Caco-2 (cell line): ENCODE data around the gene SLC7A5. TPM values are rescaled to one million over a fixed set of nuclear protein-coding genes. Genes with fewer than 3 reads are reported as not detected.

Experiments used
- BruUV-seq: library from RNA; stranded (reverse); fragments of 400-500 nt; replicated peaks from 2 replicates; lab custom pipeline; 2021; lab: Mats Ljungman, UMichigan
- CTCF ChIA-PET: fragments of 300-600 bp; sonication (Branson Sonifier 250); formaldehyde crosslinking; loops from one replicate; lab custom pipeline; 2022; ENCODE audit warnings: antibody characterized with exemption; lab: Charles Lee
- POLR2A ChIA-PET: fragments of 300-600 bp; sonication (Branson Sonifier 250); formaldehyde crosslinking; loops from one replicate; lab custom pipeline; 2022; ENCODE audit warnings: antibody characterized with exemption; lab: Charles Lee
- DNase-seq, 2 experiments: peaks; one replicate each; pipeline versions ENCODE4 v3.0.0 to v3.0.0-alpha.2; 2020 to 2022
- H3K27me3 ChIP-seq: replicated peaks from 2 replicates; pipeline ENCODE4 v1.6.0; 2011; ENCODE audit warnings: low read length; ENCODE audit not compliant: control insufficient read depth, insufficient read depth
- H3K36me3 ChIP-seq: 2 replicates; pipeline ENCODE4 v1.5.1; 2011; ENCODE audit warnings: low read length; ENCODE audit not compliant: control insufficient read depth, insufficient read depth
- H3K4me1 ChIP-seq: fragments of 250-450 bp; sonication (Bioruptor Pico); 2 replicates; pipeline ENCODE4 v1.5.1; 2020; ENCODE audit warnings: mild to moderate bottlenecking
- H3K4me3 ChIP-seq: 2 replicates; pipeline ENCODE4 v1.5.1; 2011; ENCODE audit warnings: low read depth, mild to moderate bottlenecking, control low read depth, low read length
- H3K9me3 ChIP-seq: fragments of 250-450 bp; sonication (Bioruptor Pico); 2 replicates; pipeline ENCODE4 v1.5.1; 2020; ENCODE audit warnings: mild to moderate bottlenecking, moderate library complexity
- H3K27ac Mint-ChIP-seq: one replicate; pipeline ENCODE4 v1.8.0; 2022; ENCODE audit warnings: mixed read lengths; ENCODE audit not compliant: unreplicated experiment
- H3K27me3 Mint-ChIP-seq: one replicate; pipeline ENCODE4 v1.8.0; 2022; ENCODE audit warnings: mixed read lengths; ENCODE audit not compliant: insufficient read depth, unreplicated experiment
- H3K36me3 Mint-ChIP-seq: one replicate; pipeline ENCODE4 v1.8.0; 2022; ENCODE audit warnings: mild to moderate bottlenecking, mixed read lengths; ENCODE audit not compliant: insufficient read depth, unreplicated experiment
- H3K4me1 Mint-ChIP-seq: one replicate; pipeline ENCODE4 v1.8.0; 2022; ENCODE audit warnings: low read depth, mixed read lengths; ENCODE audit not compliant: unreplicated experiment
- H3K4me3 Mint-ChIP-seq: one replicate; pipeline ENCODE4 v1.8.0; 2022; ENCODE audit warnings: mild to moderate bottlenecking, moderate library complexity, mixed read lengths; ENCODE audit not compliant: unreplicated experiment
- H3K9me3 Mint-ChIP-seq: one replicate; pipeline ENCODE4 v1.8.0; 2022; ENCODE audit warnings: mixed read lengths; ENCODE audit not compliant: unreplicated experiment
- intact Hi-C: fragments of 100-400 bp; cut with micrococcal nuclease; formaldehyde crosslinking; loops from one replicate; pipeline ENCODE4 v1.10.0; 2022; ENCODE audit not compliant: unreplicated experiment
- total RNA-seq: library from RNA; stranded (reverse); gene quantifications from 2 replicates; pipeline ENCODE4 v1.2.3, GENCODE V29; 2022
- TF ChIP-seq, protein P1 (sequence below), 2 experiments: fragments of 200-600 bp in 1 of 2; IDR thresholded peaks; 1 replicate in 1 of 2; 2 replicates in 1 of 2; pipeline versions ENCODE4 v1.5.1 to v1.8.0; 2011 to 2022; ENCODE audit warnings: antibody characterized with exemption in 1 of 2, control low read depth in 1 of 2, inconsistent platforms in 1 of 2, low read depth in 1 of 2, low read length in 1 of 2, mild to moderate bottlenecking in 1 of 2, moderate library complexity in 1 of 2; ENCODE audit not compliant: insufficient read depth in 1 of 2, severe bottlenecking in 1 of 2, unreplicated experiment in 1 of 2

SLC7A5 gene
- total RNA-seq, 1 experiment from 2014 or later, result 534 TPM

DNA sequence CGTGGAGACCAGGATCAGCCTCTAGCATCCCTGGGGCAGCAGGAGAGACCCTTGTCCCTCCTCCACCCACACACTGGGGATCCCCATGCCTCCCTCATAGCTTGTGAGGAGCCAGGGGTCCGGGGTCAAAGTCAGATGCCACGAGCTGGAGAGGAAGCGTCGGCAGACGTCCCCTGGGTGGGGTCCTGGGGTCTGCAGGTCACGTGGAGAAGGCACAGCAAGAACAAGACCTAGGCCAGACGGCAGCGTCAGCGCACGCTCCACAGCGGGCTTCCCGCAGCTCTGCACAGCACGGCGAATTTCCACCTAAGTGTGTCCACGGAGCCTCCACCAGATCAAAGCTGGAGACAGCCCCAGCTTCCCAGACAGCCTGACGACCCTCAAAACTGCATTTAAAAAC lies 49.3 kb downstream of the SLC7A5 start:
- H3K4me1 Mint-ChIP-seq, result peaks cover 17% of the 10 kb centered on the region
- TF ChIP-seq, protein P1, sequence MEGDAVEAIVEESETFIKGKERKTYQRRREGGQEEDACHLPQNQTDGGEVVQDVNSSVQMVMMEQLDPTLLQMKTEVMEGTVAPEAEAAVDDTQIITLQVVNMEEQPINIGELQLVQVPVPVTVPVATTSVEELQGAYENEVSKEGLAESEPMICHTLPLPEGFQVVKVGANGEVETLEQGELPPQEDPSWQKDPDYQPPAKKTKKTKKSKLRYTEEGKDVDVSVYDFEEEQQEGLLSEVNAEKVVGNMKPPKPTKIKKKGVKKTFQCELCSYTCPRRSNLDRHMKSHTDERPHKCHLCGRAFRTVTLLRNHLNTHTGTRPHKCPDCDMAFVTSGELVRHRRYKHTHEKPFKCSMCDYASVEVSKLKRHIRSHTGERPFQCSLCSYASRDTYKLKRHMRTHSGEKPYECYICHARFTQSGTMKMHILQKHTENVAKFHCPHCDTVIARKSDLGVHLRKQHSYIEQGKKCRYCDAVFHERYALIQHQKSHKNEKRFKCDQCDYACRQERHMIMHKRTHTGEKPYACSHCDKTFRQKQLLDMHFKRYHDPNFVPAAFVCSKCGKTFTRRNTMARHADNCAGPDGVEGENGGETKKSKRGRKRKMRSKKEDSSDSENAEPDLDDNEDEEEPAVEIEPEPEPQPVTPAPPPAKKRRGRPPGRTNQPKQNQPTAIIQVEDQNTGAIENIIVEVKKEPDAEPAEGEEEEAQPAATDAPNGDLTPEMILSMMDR (IDR thresholded peaks at IDR 0.05; ENCODE audit: insufficient read depth in 1 of 2, low read depth in 1 of 2, low read length in 1 of 2, severe bottlenecking in 1 of 2, unreplicated experiment in 1 of 2), result no peak
- no peaks in the 10 kb centered on the region for H3K27me3 Mint-ChIP-seq
- Histone ChIP-seq H3K36me3 (no peaks in the 10 kb centered on the region), H3K9me3 (peaks cover 22% of the 10 kb centered on the region), H3K27me3 (no peaks in the 10 kb centered on the region), H3K4me1 (peaks cover 14% of the 10 kb centered on the region), H3K4me3 (no peak overlapping the region)
- H3K36me3 Mint-ChIP-seq, result peaks cover 31% of the 10 kb centered on the region
- no peak for DNase-seq
- CTCF ChIA-PET, result no interaction called here
- POLR2A ChIA-PET, result no interaction called here
- intact Hi-C loops, result no loop called here
- H3K4me3 Mint-ChIP-seq, result no peak overlapping the region
- BruUV-seq, result no TSS peak
- H3K9me3 Mint-ChIP-seq, result peaks cover 15% of the 10 kb centered on the region
- no peak overlapping the region for H3K27ac Mint-ChIP-seq

GRCh38 chr16:87819282-87819681 lies 50.0 kb downstream of the SLC7A5 start:
- Mint-ChIP-seq H3K4me3 (no peak overlapping the region), H3K36me3 (peaks cover 24% of the 10 kb centered on the region), H3K27ac (no peak overlapping the region), H3K4me1 (peaks cover 10% of the 10 kb centered on the region), H3K9me3 (peaks cover 15% of the 10 kb centered on the region), H3K27me3 (no peaks in the 10 kb centered on the region)
- Histone ChIP-seq H3K27me3 (no peaks in the 10 kb centered on the region), H3K36me3 (no peaks in the 10 kb centered on the region), H3K4me3 (no peak overlapping the region), H3K9me3 (peaks cover 22% of the 10 kb centered on the region), H3K4me1 (peaks cover 14% of the 10 kb centered on the region)
- TF ChIP-seq, protein P1 (IDR thresholded peaks at IDR 0.05; ENCODE audit: insufficient read depth in 1 of 2, low read depth in 1 of 2, low read length in 1 of 2, severe bottlenecking in 1 of 2, unreplicated experiment in 1 of 2), result no peak
- no TSS peak for BruUV-seq
- CTCF ChIA-PET, result no interaction called here
- POLR2A ChIA-PET, result no interaction called here
- peak in 1 of 2 experiments; percentile 26 for DNase-seq
- intact Hi-C loops, result no loop called here

GRCh38 chr16:87818533-87819161 lies 50.7 kb downstream of the SLC7A5 start:
- H3K9me3 ChIP-seq, result peaks cover 22% of the 10 kb centered on the region
- no peak overlapping the region for H3K4me3 Mint-ChIP-seq
- peaks cover 10% of the 10 kb centered on the region for H3K4me1 ChIP-seq
- TF ChIP-seq, protein P1 (IDR thresholded peaks at IDR 0.05; ENCODE audit: insufficient read depth in 1 of 2, low read depth in 1 of 2, low read length in 1 of 2, severe bottlenecking in 1 of 2, unreplicated experiment in 1 of 2), result no peak
- intact Hi-C loops, result no loop called here
- no peak overlapping the region for H3K4me3 ChIP-seq
- peaks cover 18% of the 10 kb centered on the region for H3K36me3 Mint-ChIP-seq
- peaks cover 15% of the 10 kb centered on the region for H3K9me3 Mint-ChIP-seq
- H3K36me3 ChIP-seq, result no peaks in the 10 kb centered on the region
- H3K27me3 Mint-ChIP-seq, result no peaks in the 10 kb centered on the region
- no TSS peak for BruUV-seq
- peak in 1 of 2 experiments; percentile 26 for DNase-seq
- ChIA-PET POLR2A (no interaction called here), CTCF (no interaction called here)
- H3K27ac Mint-ChIP-seq, result no peak overlapping the region
- peaks cover 10% of the 10 kb centered on the region for H3K4me1 Mint-ChIP-seq
- H3K27me3 ChIP-seq, result no peaks in the 10 kb centered on the region
